ENCODE measurements around the gene DNMT3A. TPM values are rescaled to one million over a fixed set of nuclear protein-coding genes. Genes with fewer than 3 reads are reported as not detected.
A peak's percentile ranks its signal among the peaks of the same experiment; 100 is the strongest.

Gene DNMT3A
- total and polyA plus RNA-seq, 2 donors from 2014 or later, result 6.5 to 31.4 TPM

DNA sequence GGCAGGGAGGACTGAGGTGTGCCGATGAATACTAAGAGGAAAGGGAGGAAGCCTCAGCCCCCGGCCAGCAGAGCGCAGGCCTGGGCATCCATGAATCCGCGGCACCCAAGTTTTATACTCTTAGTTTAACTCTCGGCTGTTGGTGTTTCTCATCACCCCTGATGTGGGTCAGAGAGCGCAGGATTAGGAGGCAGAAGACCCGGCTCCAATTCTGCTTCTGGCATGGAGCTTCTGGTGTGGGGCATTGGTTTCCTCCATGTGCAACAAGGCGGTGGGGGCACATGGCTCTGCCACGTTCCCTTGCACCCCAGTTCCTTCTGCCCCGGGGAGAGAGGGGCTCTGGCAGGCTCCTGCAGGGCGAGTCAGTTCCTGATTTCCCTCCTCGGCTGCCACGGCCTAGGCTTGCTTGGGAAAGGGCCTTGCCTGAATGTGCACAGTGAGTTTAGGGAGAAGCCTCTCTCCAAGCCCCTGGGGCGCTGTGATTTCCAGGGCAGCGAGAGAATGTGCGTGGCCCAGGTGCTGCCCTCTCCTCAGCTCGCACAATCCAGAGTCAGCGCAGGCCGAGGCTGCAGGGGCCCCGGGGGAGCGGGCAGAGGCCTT, 36.2 kb upstream of the DNMT3A start:
- peak in 1 of 5 donors; percentile 64 for DNase-seq
- Histone ChIP-seq H3K9me3 (ENCODE audit: control insufficient read depth in 2 of 3, insufficient read depth in 1 of 3, low read length in 3 of 3) (no peaks in the 10 kb centered on the region), H3K27me3 (ENCODE audit: control insufficient read depth, insufficient read depth, low read length) (no peaks in the 10 kb centered on the region), H3K4me3 (ENCODE audit: low read length in 3 of 3) (no peak overlapping the region), H3K27ac (ENCODE audit: low read depth in 2 of 2, low read length in 2 of 2) (no peak overlapping the region), H3K9ac (ENCODE audit: low read length in 3 of 3) (peak overlapping the region in 1 of 3 donors; percentile 62), H3K4me1 (ENCODE audit: control insufficient read depth in 2 of 3, insufficient read depth in 2 of 3, low read depth in 1 of 3, low read length in 3 of 3) (peaks cover 0 to 20% (median 7%) of the 10 kb centered on the region in 3 donors), H3K36me3 (ENCODE audit: control insufficient read depth in 2 of 3, insufficient read depth in 3 of 3, low read length in 3 of 3) (no peaks in the 10 kb centered on the region)
- intact Hi-C loops (cut with DNase I), result no loop called here
- FAIRE-seq, result no peak
- TF ChIP-seq, protein P1, sequence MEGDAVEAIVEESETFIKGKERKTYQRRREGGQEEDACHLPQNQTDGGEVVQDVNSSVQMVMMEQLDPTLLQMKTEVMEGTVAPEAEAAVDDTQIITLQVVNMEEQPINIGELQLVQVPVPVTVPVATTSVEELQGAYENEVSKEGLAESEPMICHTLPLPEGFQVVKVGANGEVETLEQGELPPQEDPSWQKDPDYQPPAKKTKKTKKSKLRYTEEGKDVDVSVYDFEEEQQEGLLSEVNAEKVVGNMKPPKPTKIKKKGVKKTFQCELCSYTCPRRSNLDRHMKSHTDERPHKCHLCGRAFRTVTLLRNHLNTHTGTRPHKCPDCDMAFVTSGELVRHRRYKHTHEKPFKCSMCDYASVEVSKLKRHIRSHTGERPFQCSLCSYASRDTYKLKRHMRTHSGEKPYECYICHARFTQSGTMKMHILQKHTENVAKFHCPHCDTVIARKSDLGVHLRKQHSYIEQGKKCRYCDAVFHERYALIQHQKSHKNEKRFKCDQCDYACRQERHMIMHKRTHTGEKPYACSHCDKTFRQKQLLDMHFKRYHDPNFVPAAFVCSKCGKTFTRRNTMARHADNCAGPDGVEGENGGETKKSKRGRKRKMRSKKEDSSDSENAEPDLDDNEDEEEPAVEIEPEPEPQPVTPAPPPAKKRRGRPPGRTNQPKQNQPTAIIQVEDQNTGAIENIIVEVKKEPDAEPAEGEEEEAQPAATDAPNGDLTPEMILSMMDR (IDR thresholded peaks at IDR 0.05; ENCODE audit: borderline replicate concordance, extremely low read depth, insufficient read depth), result no peak

DNA sequence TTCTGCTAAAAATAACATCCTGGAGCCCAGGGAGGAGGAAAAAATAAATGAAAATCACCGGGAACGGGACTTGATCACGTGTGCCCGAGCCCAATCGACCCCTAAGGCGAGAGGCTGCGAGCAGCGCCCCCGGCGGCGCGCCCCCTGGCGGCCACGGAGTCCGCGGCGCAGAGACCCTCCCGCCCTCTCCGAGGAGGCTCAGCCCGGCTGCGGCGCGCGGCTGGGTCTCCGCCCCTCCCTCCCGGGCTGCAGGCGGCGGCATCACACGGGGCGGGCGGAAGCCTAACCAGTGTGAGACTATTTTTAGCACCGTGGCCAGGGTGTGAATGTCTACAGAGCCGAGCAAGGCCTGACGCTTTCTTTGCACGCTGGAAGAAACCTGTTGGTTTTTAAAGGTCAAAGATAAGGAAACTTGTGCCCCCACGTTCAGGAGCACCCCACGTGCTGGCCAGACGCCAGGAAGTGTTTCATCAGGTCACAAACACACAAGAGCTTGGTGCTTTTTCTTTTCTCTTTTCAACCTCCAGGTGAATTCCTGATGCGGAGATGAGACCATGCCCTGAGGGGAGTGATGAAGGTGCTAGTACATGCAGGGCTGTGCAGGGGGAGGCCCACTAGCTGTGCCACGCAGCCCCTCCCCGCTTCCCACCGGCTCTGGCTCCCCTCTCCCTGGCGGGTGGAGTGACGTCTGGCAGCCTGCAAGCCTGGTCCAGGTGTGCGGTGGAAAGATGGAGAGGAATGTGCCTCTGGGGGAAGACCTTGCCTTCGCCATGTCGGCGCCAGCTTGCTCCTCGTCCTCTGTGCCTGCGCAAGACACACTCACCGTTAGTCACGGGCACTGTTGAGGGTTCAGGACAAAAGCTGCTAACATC, 35.3 kb upstream of the DNMT3A start:
- FAIRE-seq (no peak), DNase-seq (peak; percentile 92 to 96 (median 94))
- Histone ChIP-seq H3K4me1 (ENCODE audit: control insufficient read depth in 2 of 3, insufficient read depth in 2 of 3, low read depth in 1 of 3, low read length in 3 of 3) (peaks cover 0 to 20% (median 7%) of the 10 kb centered on the region in 3 donors), H3K4me3 (ENCODE audit: low read length in 3 of 3) (peak overlapping the region; percentile 1 to 49 (median 45)), H3K27ac (ENCODE audit: low read depth in 2 of 2, low read length in 2 of 2) (peak overlapping the region; percentile 27 to 35), H3K9ac (ENCODE audit: low read length in 3 of 3) (peak overlapping the region in 1 of 3 donors; percentile 62), H3K9me3 (ENCODE audit: control insufficient read depth in 2 of 3, insufficient read depth in 1 of 3, low read length in 3 of 3) (no peaks in the 10 kb centered on the region), H3K27me3 (ENCODE audit: control insufficient read depth, insufficient read depth, low read length) (no peaks in the 10 kb centered on the region), H3K36me3 (ENCODE audit: control insufficient read depth in 2 of 3, insufficient read depth in 3 of 3, low read length in 3 of 3) (no peaks in the 10 kb centered on the region)
- intact Hi-C loops (cut with DNase I), result no loop called here
- TF ChIP-seq, protein P1 (IDR thresholded peaks at IDR 0.05; ENCODE audit: borderline replicate concordance, extremely low read depth, insufficient read depth), result peak; percentile 85

DNA sequence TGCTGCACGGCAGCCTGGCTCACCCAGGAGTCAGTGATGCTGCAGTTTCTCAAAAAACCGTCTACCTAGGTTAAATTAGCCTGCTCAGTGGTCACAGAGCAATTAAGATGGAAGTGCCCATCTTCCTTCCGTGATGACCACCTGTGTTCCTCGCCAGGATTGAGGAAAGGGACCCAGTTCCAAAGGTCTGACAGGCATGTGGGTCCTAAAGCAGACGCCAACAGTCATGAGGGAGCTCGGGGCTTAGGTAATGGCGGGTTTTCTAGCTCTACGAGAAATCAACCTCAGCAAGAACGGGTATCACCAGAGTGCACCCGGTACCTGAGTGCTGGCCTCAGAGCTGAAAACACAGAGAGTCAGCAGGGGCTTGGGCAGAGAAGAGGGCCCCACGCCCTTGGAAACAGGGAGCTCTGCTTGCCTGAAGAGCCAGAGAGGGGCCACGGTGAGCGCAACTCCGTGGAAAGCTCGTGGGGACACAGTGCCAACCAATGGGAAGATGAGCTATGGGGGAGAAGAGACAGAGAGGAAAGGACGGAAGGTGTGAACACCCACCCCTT, 34.3 kb upstream of the DNMT3A start:
- FAIRE-seq (no peak), DNase-seq (peak in 1 of 5 donors; percentile 61)
- peaks cover 0 to 20% (median 7%) of the 10 kb centered on the region in 3 donors for H3K4me1 ChIP-seq (ENCODE audit: control insufficient read depth in 2 of 3, insufficient read depth in 2 of 3, low read depth in 1 of 3, low read length in 3 of 3)
- intact Hi-C loops (cut with DNase I), result no loop called here
- no peaks in the 10 kb centered on the region for H3K27me3 ChIP-seq (ENCODE audit: control insufficient read depth, insufficient read depth, low read length)
- peak overlapping the region in 1 of 3 donors; percentile 35 for H3K9ac ChIP-seq (ENCODE audit: low read length in 3 of 3)
- H3K4me3 ChIP-seq (ENCODE audit: low read length in 3 of 3), result peak overlapping the region in 1 of 3 donors; percentile 49
- H3K9me3 ChIP-seq (ENCODE audit: control insufficient read depth in 2 of 3, insufficient read depth in 1 of 3, low read length in 3 of 3), result no peaks in the 10 kb centered on the region
- H3K36me3 ChIP-seq (ENCODE audit: control insufficient read depth in 2 of 3, insufficient read depth in 3 of 3, low read length in 3 of 3), result no peaks in the 10 kb centered on the region
- TF ChIP-seq, protein P1 (IDR thresholded peaks at IDR 0.05; ENCODE audit: borderline replicate concordance, extremely low read depth, insufficient read depth), result no peak
- peak overlapping the region in 1 of 2 donors; percentile 35 for H3K27ac ChIP-seq (ENCODE audit: low read depth in 2 of 2, low read length in 2 of 2)
